GM12878 (cell line): ENCODE measurements around the gene POMT1.

ENCODE experiments used
- CEBPB ChIP-seq, 2 experiments: fragments of 150-350 bp in 1 of 2; IDR thresholded peaks; 2 replicates each; pipeline ENCODE4 v1.6.1; 2012 to 2014; ENCODE audit warnings: low read depth in 2 of 2, low read length in 2 of 2, borderline replicate concordance in 1 of 2, inconsistent platforms in 1 of 2
- EGR1 ChIP-seq, 2 experiments: IDR thresholded peaks; 1 replicate in 1 of 2; 2 replicates in 1 of 2; pipeline ENCODE4 v1.6.1; 2011 to 2012; ENCODE audit warnings: low read depth in 2 of 2, low read length in 2 of 2, borderline replicate concordance in 1 of 2, mild to moderate bottlenecking in 1 of 2, moderate library complexity in 1 of 2
- KAT2A ChIP-seq: conservative IDR thresholded peaks from 2 replicates; pipeline ENCODE4 v1.6.1; 2011; ENCODE audit warnings: low read depth, low read length; ENCODE audit not compliant: control insufficient read depth
- KDM1A ChIP-seq: fragments of 200-600 bp; sonication (generic); IDR thresholded peaks from 2 replicates; pipeline ENCODE4 v1.6.1; 2016; ENCODE audit warnings: borderline replicate concordance
- RB1 ChIP-seq: fragments of 450-650 bp; formaldehyde crosslinking; IDR thresholded peaks from 2 replicates; pipeline ENCODE4 v1.6.1; 2017; ENCODE audit warnings: mild to moderate bottlenecking, borderline replicate concordance
- SMARCA5 ChIP-seq: fragments of 450-650 bp; IDR thresholded peaks from 2 replicates; pipeline ENCODE4 v1.6.1; 2017; ENCODE audit warnings: mild to moderate bottlenecking
- TF ChIP-seq, protein P1 (sequence below), 3 experiments: IDR thresholded peaks in 2 of 3; conservative IDR thresholded peaks in 1 of 3; 2 replicates each; pipeline ENCODE4 v1.5.1; 2011; ENCODE audit warnings: low read depth in 3 of 3, low read length in 3 of 3, mild to moderate bottlenecking in 3 of 3, control low read depth in 2 of 3, moderate library complexity in 2 of 3, inconsistent platforms in 1 of 3, mixed read lengths in 1 of 3; ENCODE audit not compliant: control insufficient read depth in 2 of 3, insufficient read depth in 1 of 3; ENCODE audit errors: extremely low read depth in 1 of 3

DNA sequence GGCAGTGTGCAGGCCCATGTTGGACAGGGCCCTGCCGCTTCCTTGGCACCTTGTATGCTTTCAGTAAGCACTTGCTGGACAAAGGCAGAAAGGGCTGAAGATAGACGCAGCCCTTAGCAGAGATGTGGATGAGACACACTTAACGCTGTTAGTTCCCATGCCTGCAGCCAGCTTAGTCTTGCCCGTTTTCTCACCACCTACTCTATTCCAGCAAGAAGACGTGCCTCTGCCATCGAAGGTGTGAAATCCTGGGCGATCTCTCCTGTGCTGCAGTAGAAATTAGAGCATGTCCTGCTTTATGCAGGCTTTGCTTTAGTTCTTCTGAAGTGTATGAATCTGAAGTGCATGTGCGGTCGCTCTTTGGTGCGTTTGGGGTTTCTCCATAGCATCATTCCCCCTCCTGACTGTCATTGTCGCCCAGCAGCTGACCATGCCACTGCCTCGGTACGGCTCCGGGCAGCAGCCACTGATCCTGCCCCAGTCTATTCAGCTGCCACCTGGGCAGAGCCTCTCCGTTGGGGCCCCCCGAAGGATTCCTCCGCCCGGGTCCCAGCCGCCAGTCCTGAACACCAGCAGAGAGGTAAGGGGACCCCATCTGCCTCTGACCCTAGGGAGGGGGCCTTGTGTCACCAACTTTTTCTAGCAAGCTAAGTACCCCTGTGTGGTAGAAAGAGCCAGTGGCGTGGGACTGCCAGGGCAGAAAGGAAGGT lies 11.6 kb upstream of the POMT1 start:
- TF ChIP-seq CEBPB (IDR thresholded peaks at IDR 0.05; ENCODE audit: borderline replicate concordance in 1 of 2, low read depth in 2 of 2, low read length in 2 of 2) (no peak), RB1 (no peak), EGR1 (IDR thresholded peaks at IDR 0.05; ENCODE audit: borderline replicate concordance in 1 of 2, low read depth in 2 of 2, low read length in 2 of 2) (no peak), KAT2A (no peak), KDM1A (no peak), SMARCA5 (no peak)
- TF ChIP-seq, protein P1, sequence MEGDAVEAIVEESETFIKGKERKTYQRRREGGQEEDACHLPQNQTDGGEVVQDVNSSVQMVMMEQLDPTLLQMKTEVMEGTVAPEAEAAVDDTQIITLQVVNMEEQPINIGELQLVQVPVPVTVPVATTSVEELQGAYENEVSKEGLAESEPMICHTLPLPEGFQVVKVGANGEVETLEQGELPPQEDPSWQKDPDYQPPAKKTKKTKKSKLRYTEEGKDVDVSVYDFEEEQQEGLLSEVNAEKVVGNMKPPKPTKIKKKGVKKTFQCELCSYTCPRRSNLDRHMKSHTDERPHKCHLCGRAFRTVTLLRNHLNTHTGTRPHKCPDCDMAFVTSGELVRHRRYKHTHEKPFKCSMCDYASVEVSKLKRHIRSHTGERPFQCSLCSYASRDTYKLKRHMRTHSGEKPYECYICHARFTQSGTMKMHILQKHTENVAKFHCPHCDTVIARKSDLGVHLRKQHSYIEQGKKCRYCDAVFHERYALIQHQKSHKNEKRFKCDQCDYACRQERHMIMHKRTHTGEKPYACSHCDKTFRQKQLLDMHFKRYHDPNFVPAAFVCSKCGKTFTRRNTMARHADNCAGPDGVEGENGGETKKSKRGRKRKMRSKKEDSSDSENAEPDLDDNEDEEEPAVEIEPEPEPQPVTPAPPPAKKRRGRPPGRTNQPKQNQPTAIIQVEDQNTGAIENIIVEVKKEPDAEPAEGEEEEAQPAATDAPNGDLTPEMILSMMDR (IDR thresholded peaks at IDR 0.05 in 2 of 3, conservative IDR thresholded peaks at IDR 0.05 in 1 of 3; ENCODE audit: control insufficient read depth in 2 of 3, extremely low read depth in 1 of 3, insufficient read depth in 1 of 3, low read depth in 3 of 3, low read length in 3 of 3) = no peak
